Caco-2 (cell line): Measurements from ENCODE around the gene GINM1. TPM values are rescaled to one million over a fixed set of nuclear protein-coding genes. Genes with fewer than 3 reads are reported as not detected.

Experiments used
- BruUV-seq: library from RNA; stranded (reverse); fragments of 400-500 nt; replicated peaks from 2 replicates; lab custom pipeline; 2021; lab: Mats Ljungman, UMichigan
- CTCF ChIA-PET: fragments of 300-600 bp; sonication (Branson Sonifier 250); formaldehyde crosslinking; loops from one replicate; lab custom pipeline; 2022; ENCODE audit warnings: antibody characterized with exemption; lab: Charles Lee
- POLR2A ChIA-PET: fragments of 300-600 bp; sonication (Branson Sonifier 250); formaldehyde crosslinking; loops from one replicate; lab custom pipeline; 2022; ENCODE audit warnings: antibody characterized with exemption; lab: Charles Lee
- DNase-seq, 2 experiments: peaks; one replicate each; pipeline versions ENCODE4 v3.0.0 to v3.0.0-alpha.2; 2020 to 2022
- H3K27me3 ChIP-seq: replicated peaks from 2 replicates; pipeline ENCODE4 v1.6.0; 2011; ENCODE audit warnings: low read length; ENCODE audit not compliant: control insufficient read depth, insufficient read depth
- H3K36me3 ChIP-seq: 2 replicates; pipeline ENCODE4 v1.5.1; 2011; ENCODE audit warnings: low read length; ENCODE audit not compliant: control insufficient read depth, insufficient read depth
- H3K4me1 ChIP-seq: fragments of 250-450 bp; sonication (Bioruptor Pico); 2 replicates; pipeline ENCODE4 v1.5.1; 2020; ENCODE audit warnings: mild to moderate bottlenecking
- H3K4me3 ChIP-seq: 2 replicates; pipeline ENCODE4 v1.5.1; 2011; ENCODE audit warnings: low read depth, mild to moderate bottlenecking, control low read depth, low read length
- H3K9me3 ChIP-seq: fragments of 250-450 bp; sonication (Bioruptor Pico); 2 replicates; pipeline ENCODE4 v1.5.1; 2020; ENCODE audit warnings: mild to moderate bottlenecking, moderate library complexity
- H3K27ac Mint-ChIP-seq: one replicate; pipeline ENCODE4 v1.8.0; 2022; ENCODE audit warnings: mixed read lengths; ENCODE audit not compliant: unreplicated experiment
- H3K27me3 Mint-ChIP-seq: one replicate; pipeline ENCODE4 v1.8.0; 2022; ENCODE audit warnings: mixed read lengths; ENCODE audit not compliant: insufficient read depth, unreplicated experiment
- H3K36me3 Mint-ChIP-seq: one replicate; pipeline ENCODE4 v1.8.0; 2022; ENCODE audit warnings: mild to moderate bottlenecking, mixed read lengths; ENCODE audit not compliant: insufficient read depth, unreplicated experiment
- H3K4me1 Mint-ChIP-seq: one replicate; pipeline ENCODE4 v1.8.0; 2022; ENCODE audit warnings: low read depth, mixed read lengths; ENCODE audit not compliant: unreplicated experiment
- H3K4me3 Mint-ChIP-seq: one replicate; pipeline ENCODE4 v1.8.0; 2022; ENCODE audit warnings: mild to moderate bottlenecking, moderate library complexity, mixed read lengths; ENCODE audit not compliant: unreplicated experiment
- H3K9me3 Mint-ChIP-seq: one replicate; pipeline ENCODE4 v1.8.0; 2022; ENCODE audit warnings: mixed read lengths; ENCODE audit not compliant: unreplicated experiment
- intact Hi-C: fragments of 100-400 bp; cut with micrococcal nuclease; formaldehyde crosslinking; loops from one replicate; pipeline ENCODE4 v1.10.0; 2022; ENCODE audit not compliant: unreplicated experiment
- total RNA-seq: library from RNA; stranded (reverse); gene quantifications from 2 replicates; pipeline ENCODE4 v1.2.3, GENCODE V29; 2022
- TF ChIP-seq, protein P1 (sequence below), 2 experiments: fragments of 200-600 bp in 1 of 2; IDR thresholded peaks; 1 replicate in 1 of 2; 2 replicates in 1 of 2; pipeline versions ENCODE4 v1.5.1 to v1.8.0; 2011 to 2022; ENCODE audit warnings: antibody characterized with exemption in 1 of 2, control low read depth in 1 of 2, inconsistent platforms in 1 of 2, low read depth in 1 of 2, low read length in 1 of 2, mild to moderate bottlenecking in 1 of 2, moderate library complexity in 1 of 2; ENCODE audit not compliant: insufficient read depth in 1 of 2, severe bottlenecking in 1 of 2, unreplicated experiment in 1 of 2

Gene GINM1
- total RNA-seq, 1 experiment from 2014 or later = 34.9 TPM

DNA sequence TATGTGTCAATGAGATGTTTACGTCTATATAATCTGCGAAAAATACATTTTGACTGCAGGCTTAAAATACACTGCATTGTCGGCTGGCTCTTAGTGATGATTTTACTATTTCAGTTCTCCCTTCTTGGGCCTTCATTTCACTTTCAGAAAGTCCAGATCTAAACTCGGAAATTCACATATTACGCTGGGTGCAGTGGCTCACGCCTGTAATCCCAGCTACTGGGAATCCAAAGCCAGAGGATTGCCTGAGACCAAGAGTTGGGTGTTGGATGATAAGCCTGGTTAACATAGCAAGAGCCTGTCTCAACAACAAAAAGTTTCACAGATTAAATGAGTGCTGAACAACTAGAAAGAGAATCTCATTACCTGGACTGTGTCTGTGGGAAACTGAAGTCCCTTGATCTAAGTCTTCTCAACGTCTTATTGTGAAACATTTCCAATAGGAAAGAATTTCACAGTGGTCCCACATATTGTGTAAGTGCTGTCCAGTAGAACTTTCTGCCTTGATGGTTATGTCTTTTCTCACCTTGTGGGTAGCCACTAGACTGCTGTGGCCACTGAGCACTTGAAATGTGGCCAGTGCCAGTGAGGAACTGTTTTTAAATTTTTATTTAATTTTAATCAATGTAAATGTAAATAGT lies 1.9 kb downstream of the GINM1 start:
- no peaks in the 10 kb centered on the region for H3K9me3 ChIP-seq
- H3K9me3 Mint-ChIP-seq = no peaks in the 10 kb centered on the region
- no peak overlapping the region for H3K27ac Mint-ChIP-seq
- no peaks in the 10 kb centered on the region for H3K36me3 Mint-ChIP-seq
- no TSS peak for BruUV-seq
- H3K4me3 Mint-ChIP-seq = no peak overlapping the region
- ChIA-PET POLR2A (no interaction called here), CTCF (no interaction called here)
- no peaks in the 10 kb centered on the region for H3K27me3 Mint-ChIP-seq
- DNase-seq = no peak
- H3K27me3 ChIP-seq = no peaks in the 10 kb centered on the region
- H3K36me3 ChIP-seq = no peaks in the 10 kb centered on the region
- intact Hi-C loops = loop anchor here (5.0 to 10.0 kb wide), 2 partner anchors 139 to 297 kb away; partner anchors contain the start of gene LRP11
- H3K4me1 Mint-ChIP-seq = no peaks in the 10 kb centered on the region
- no peak overlapping the region for H3K4me3 ChIP-seq
- no peaks in the 10 kb centered on the region for H3K4me1 ChIP-seq
- TF ChIP-seq, protein P1, sequence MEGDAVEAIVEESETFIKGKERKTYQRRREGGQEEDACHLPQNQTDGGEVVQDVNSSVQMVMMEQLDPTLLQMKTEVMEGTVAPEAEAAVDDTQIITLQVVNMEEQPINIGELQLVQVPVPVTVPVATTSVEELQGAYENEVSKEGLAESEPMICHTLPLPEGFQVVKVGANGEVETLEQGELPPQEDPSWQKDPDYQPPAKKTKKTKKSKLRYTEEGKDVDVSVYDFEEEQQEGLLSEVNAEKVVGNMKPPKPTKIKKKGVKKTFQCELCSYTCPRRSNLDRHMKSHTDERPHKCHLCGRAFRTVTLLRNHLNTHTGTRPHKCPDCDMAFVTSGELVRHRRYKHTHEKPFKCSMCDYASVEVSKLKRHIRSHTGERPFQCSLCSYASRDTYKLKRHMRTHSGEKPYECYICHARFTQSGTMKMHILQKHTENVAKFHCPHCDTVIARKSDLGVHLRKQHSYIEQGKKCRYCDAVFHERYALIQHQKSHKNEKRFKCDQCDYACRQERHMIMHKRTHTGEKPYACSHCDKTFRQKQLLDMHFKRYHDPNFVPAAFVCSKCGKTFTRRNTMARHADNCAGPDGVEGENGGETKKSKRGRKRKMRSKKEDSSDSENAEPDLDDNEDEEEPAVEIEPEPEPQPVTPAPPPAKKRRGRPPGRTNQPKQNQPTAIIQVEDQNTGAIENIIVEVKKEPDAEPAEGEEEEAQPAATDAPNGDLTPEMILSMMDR (IDR thresholded peaks at IDR 0.05; ENCODE audit: insufficient read depth in 1 of 2, low read depth in 1 of 2, low read length in 1 of 2, severe bottlenecking in 1 of 2, unreplicated experiment in 1 of 2) = no peak

DNA sequence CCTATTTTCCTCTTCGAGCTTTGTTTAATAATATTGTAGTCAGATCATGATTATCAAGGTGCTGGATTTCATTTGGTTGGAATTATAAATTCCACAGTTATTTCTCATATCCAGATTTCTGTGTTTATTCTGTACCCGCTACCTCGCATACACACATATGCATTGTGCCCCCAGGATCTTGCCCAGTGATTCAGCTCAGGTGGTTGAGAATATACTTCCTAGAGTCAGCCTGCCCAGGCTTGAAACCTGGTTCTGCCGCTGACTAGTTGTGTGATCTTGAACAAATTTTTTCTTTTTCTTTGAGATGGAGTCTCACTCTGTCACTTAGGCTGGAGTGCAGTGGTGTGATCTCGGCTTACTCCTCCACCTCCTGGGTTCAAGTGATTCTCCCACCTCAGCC lies 14.7 kb downstream of the GINM1 start:
- H3K4me3 Mint-ChIP-seq = no peak overlapping the region
- Histone ChIP-seq H3K4me1 (no peaks in the 10 kb centered on the region), H3K27me3 (no peaks in the 10 kb centered on the region), H3K9me3 (no peaks in the 10 kb centered on the region), H3K4me3 (no peak overlapping the region), H3K36me3 (no peaks in the 10 kb centered on the region; the same call in 1 of the 2 replicates)
- TF ChIP-seq, protein P1 (IDR thresholded peaks at IDR 0.05; ENCODE audit: insufficient read depth in 1 of 2, low read depth in 1 of 2, low read length in 1 of 2, severe bottlenecking in 1 of 2, unreplicated experiment in 1 of 2) = no peak
- no TSS peak for BruUV-seq
- ChIA-PET CTCF (no interaction called here), POLR2A (no interaction called here)
- DNase-seq = no peak
- H3K4me1 Mint-ChIP-seq = no peaks in the 10 kb centered on the region
- no peaks in the 10 kb centered on the region for H3K27me3 Mint-ChIP-seq
- peaks cover 37% of the 10 kb centered on the region for H3K36me3 Mint-ChIP-seq
- intact Hi-C loops = no loop called here
- H3K27ac Mint-ChIP-seq = no peak overlapping the region
- H3K9me3 Mint-ChIP-seq = no peaks in the 10 kb centered on the region

DNA sequence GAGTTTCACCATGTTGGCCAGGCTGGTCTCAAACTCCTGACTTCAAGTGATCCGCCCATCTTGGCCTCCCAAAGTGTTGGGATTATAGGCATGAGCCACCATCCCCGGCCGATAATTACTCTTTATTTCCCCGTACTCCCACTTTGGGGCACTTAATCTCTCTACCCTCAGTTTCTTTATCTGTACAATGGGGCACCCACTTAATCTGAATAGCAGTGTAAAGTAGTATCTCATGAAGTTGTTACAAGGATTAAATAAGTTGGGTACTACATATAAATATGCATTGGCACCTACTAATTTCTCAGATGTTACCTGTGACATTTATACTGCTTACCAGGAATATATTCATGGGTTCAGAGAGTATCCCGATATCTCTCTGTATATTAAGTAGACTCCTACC lies 15.2 kb downstream of the GINM1 start:
- POLR2A ChIA-PET = no interaction called here
- CTCF ChIA-PET = no interaction called here
- Mint-ChIP-seq H3K36me3 (peaks cover 42% of the 10 kb centered on the region), H3K27ac (no peak overlapping the region), H3K9me3 (no peaks in the 10 kb centered on the region), H3K4me3 (no peak overlapping the region), H3K4me1 (no peaks in the 10 kb centered on the region), H3K27me3 (no peaks in the 10 kb centered on the region)
- no TSS peak for BruUV-seq
- H3K4me1 ChIP-seq = no peaks in the 10 kb centered on the region
- no peaks in the 10 kb centered on the region; the same call in 1 of the 2 replicates for H3K36me3 ChIP-seq
- intact Hi-C loops = no loop called here
- DNase-seq = no peak
- TF ChIP-seq, protein P1 (IDR thresholded peaks at IDR 0.05; ENCODE audit: insufficient read depth in 1 of 2, low read depth in 1 of 2, low read length in 1 of 2, severe bottlenecking in 1 of 2, unreplicated experiment in 1 of 2) = no peak
- no peaks in the 10 kb centered on the region for H3K9me3 ChIP-seq
- no peak overlapping the region for H3K4me3 ChIP-seq
- H3K27me3 ChIP-seq = no peaks in the 10 kb centered on the region
